BLaER1 treated with 17β-estradiol and CSF1 and Interleukin-3, amounts not matched to agents 10 nM and 100 nM (cell line): Measurements from ENCODE around the gene ATAD2B.
A peak's percentile ranks its signal among the peaks of the same experiment; 100 is the strongest.
"Not testable (repeated sequence)": the region's sequence is repeated elsewhere in the genome, so short reads cannot be mapped to it uniquely, and the experiment has no call there.

Experiments
- H3K27ac ChIP-seq, 11 experiments: shearing (Covaris generic); formaldehyde crosslinking; 2 replicates each; pipeline ENCODE4 v1.8.1; 2022
- H3K27me3 ChIP-seq, 11 experiments: shearing (Covaris generic); formaldehyde crosslinking; 2 replicates each; pipeline ENCODE4 v1.8.1; 2022
- H3K36me3 ChIP-seq, 11 experiments: shearing (Covaris generic); formaldehyde crosslinking; 2 replicates each; pipeline ENCODE4 v1.8.1; 2022
- H3K4me1 ChIP-seq, 10 experiments: shearing (Covaris generic); formaldehyde crosslinking; 2 replicates each; pipeline ENCODE4 v1.8.1; 2022
- H3K4me2 ChIP-seq, 11 experiments: shearing (Covaris generic); formaldehyde crosslinking; 2 replicates each; pipeline ENCODE4 v1.8.1; 2022
- H3K4me3 ChIP-seq, 10 experiments: shearing (Covaris generic); formaldehyde crosslinking; 2 replicates each; pipeline ENCODE4 v1.8.1; 2022
- H3K9ac ChIP-seq, 11 experiments: shearing (Covaris generic); formaldehyde crosslinking; 2 replicates each; pipeline ENCODE4 v1.8.1; 2022
- H3K9me3 ChIP-seq, 11 experiments: shearing (Covaris generic); formaldehyde crosslinking; replicated peaks in 1 of 11; 2 replicates each; pipeline ENCODE4 v1.8.1; 2022
- H4K20me1 ChIP-seq, 11 experiments: shearing (Covaris generic); formaldehyde crosslinking; 2 replicates each; pipeline ENCODE4 v1.8.1; 2022
- Cebpa-rat ChIP-seq, 11 experiments: shearing (Covaris generic); IDR thresholded peaks; 2 replicates each; pipeline ENCODE4 v1.8.1; 2022

ATAD2B gene

GRCh38 chr2:23801396-23801795 is 125.5 kb downstream of the ATAD2B start:
- no peaks in the 10 kb centered on the region for H4K20me1 ChIP-seq
- no peak overlapping the region for H3K27ac ChIP-seq
- no peaks in the 10 kb centered on the region for H3K27me3 ChIP-seq
- H3K4me1 ChIP-seq = no peaks in the 10 kb centered on the region
- H3K36me3 ChIP-seq = peaks cover 17 to 74% (median 28%) of the 10 kb centered on the region in 11 experiments; a peak in 18 of 22 replicates
- H3K9me3 ChIP-seq = no peaks in the 10 kb centered on the region
- no peak overlapping the region for H3K9ac ChIP-seq
- H3K4me2 ChIP-seq = no peak overlapping the region
- no peak overlapping the region for H3K4me3 ChIP-seq
- TF ChIP-seq Cebpa-rat (IDR thresholded peaks at IDR 0.05) = no peak

- H3K27me3 ChIP-seq = no peaks in the 10 kb centered on the region
- no peak overlapping the region for H3K4me2 ChIP-seq
- H3K4me1 ChIP-seq = peaks cover 0 to 12% (median 0%) of the 10 kb centered on the region in 10 experiments; a peak in 2 of 20 replicates
- no peak overlapping the region for H3K4me3 ChIP-seq
- TF ChIP-seq Cebpa-rat (IDR thresholded peaks at IDR 0.05) = no peak
- H3K9me3 ChIP-seq = no peaks in the 10 kb centered on the region
- H3K36me3 ChIP-seq = peaks cover 8 to 81% (median 45%) of the 10 kb centered on the region in 11 experiments; a peak in 21 of 22 replicates
- 0 out of 22 replicates have a peak, but pooled peaks cover 0 to 4% (median 0%) of the 10 kb centered on the region in 11 experiments for H4K20me1 ChIP-seq
- H3K9ac ChIP-seq = no peak overlapping the region
- no peak overlapping the region for H3K27ac ChIP-seq
Measured at GRCh38 chr2:23794234-23794633, 132.7 kb downstream of the ATAD2B start.

GRCh38 chr2:23793476-23793875 is 133.4 kb downstream of the ATAD2B start:
- Histone ChIP-seq H3K27ac (no peak overlapping the region), H3K4me3 (no peak overlapping the region), H3K4me1 (peaks cover 0 to 14% (median under 1%) of the 10 kb centered on the region in 10 experiments; a peak in 5 of 20 replicates), H4K20me1 (0 out of 22 replicates have a peak, but pooled peaks cover 0 to 4% (median 0%) of the 10 kb centered on the region in 11 experiments), H3K9me3 (no peaks in the 10 kb centered on the region), H3K27me3 (no peaks in the 10 kb centered on the region), H3K36me3 (peaks cover 4 to 76% (median 38%) of the 10 kb centered on the region in 11 experiments; a peak in 21 of 22 replicates), H3K4me2 (no peak overlapping the region), H3K9ac (no peak overlapping the region)
- TF ChIP-seq Cebpa-rat (IDR thresholded peaks at IDR 0.05) = no peak

GRCh38 chr2:23791030-23791429 is 135.9 kb downstream of the ATAD2B start:
- Histone ChIP-seq H3K4me2 (no peak overlapping the region), H3K36me3 (peaks cover 8 to 74% (median 35%) of the 10 kb centered on the region in 11 experiments), H3K27ac (no peak overlapping the region), H4K20me1 (0 out of 22 replicates have a peak, but pooled peaks cover 0 to 4% (median 0%) of the 10 kb centered on the region in 11 experiments), H3K4me1 (peaks cover 0 to 24% (median 7%) of the 10 kb centered on the region in 10 experiments; a peak in 13 of 20 replicates), H3K9ac (no peak overlapping the region), H3K9me3 (no peaks in the 10 kb centered on the region), H3K27me3 (no peaks in the 10 kb centered on the region), H3K4me3 (no peak overlapping the region)
- no peak for TF ChIP-seq Cebpa-rat (IDR thresholded peaks at IDR 0.05)

- no peak for TF ChIP-seq Cebpa-rat (IDR thresholded peaks at IDR 0.05)
- Histone ChIP-seq H4K20me1 (0 out of 22 replicates have a peak, but pooled peaks cover 0 to 1% (median 0%) of the 10 kb centered on the region in 11 experiments), H3K36me3 (peaks cover 22 to 80% (median 46%) of the 10 kb centered on the region in 11 experiments), H3K27me3 (no peaks in the 10 kb centered on the region), H3K4me2 (no peak overlapping the region), H3K27ac (no peak overlapping the region), H3K4me3 (no peak overlapping the region), H3K9me3 (no peaks in the 10 kb centered on the region), H3K9ac (no peak overlapping the region), H3K4me1 (peaks cover 0 to 21% (median 7%) of the 10 kb centered on the region in 10 experiments; a peak in 13 of 20 replicates)
Measured at GRCh38 chr2:23789012-23789411, 137.9 kb downstream of the ATAD2B start.

- H3K36me3 ChIP-seq = peaks cover 22 to 87% (median 49%) of the 10 kb centered on the region in 11 experiments
- no peak for TF ChIP-seq Cebpa-rat (IDR thresholded peaks at IDR 0.05)
- H3K9ac ChIP-seq = no peak overlapping the region
- no peaks in the 10 kb centered on the region for H4K20me1 ChIP-seq
- H3K4me1 ChIP-seq = peaks cover 0 to 12% (median 7%) of the 10 kb centered on the region in 10 experiments; a peak in 13 of 20 replicates
- H3K4me2 ChIP-seq = peak overlapping the region in 5 of 11 experiments; percentile 0 to 55 (median 5); a peak in 7 of 22 replicates
- no peaks in the 10 kb centered on the region for H3K9me3 ChIP-seq
- H3K27me3 ChIP-seq = no peaks in the 10 kb centered on the region
- no peak overlapping the region for H3K4me3 ChIP-seq
- H3K27ac ChIP-seq = no peak overlapping the region
Measured at GRCh38 chr2:23788100-23788499, 138.8 kb downstream of the ATAD2B start.

- Histone ChIP-seq H4K20me1 (no peaks in the 10 kb centered on the region), H3K27ac (no peak overlapping the region), H3K4me1 (peaks cover 0 to 11% (median 7%) of the 10 kb centered on the region in 10 experiments; a peak in 13 of 20 replicates), H3K27me3 (no peaks in the 10 kb centered on the region), H3K4me2 (no peak overlapping the region), H3K9me3 (no peaks in the 10 kb centered on the region), H3K4me3 (no peak overlapping the region), H3K9ac (no peak overlapping the region), H3K36me3 (peaks cover 41 to 91% (median 60%) of the 10 kb centered on the region in 11 experiments)
- no peak for TF ChIP-seq Cebpa-rat (IDR thresholded peaks at IDR 0.05)
Measured at GRCh38 chr2:23784971-23785370, 142.0 kb downstream of the ATAD2B start.

GRCh38 chr2:23782646-23783045 is 144.3 kb downstream of the ATAD2B start:
- H3K36me3 ChIP-seq = peaks cover 56 to 95% (median 72%) of the 10 kb centered on the region in 11 experiments
- no peak overlapping the region for H3K9ac ChIP-seq
- H3K27ac ChIP-seq = no peak overlapping the region
- no peaks in the 10 kb centered on the region for H3K9me3 ChIP-seq
- H3K4me2 ChIP-seq = no peak overlapping the region
- TF ChIP-seq Cebpa-rat (IDR thresholded peaks at IDR 0.05) = no peak
- no peak overlapping the region for H3K4me3 ChIP-seq
- H4K20me1 ChIP-seq = no peaks in the 10 kb centered on the region
- H3K27me3 ChIP-seq = no peaks in the 10 kb centered on the region
- H3K4me1 ChIP-seq = peaks cover 0 to 2% (median 0%) of the 10 kb centered on the region in 10 experiments; a peak in 6 of 20 replicates

GRCh38 chr2:23782126-23782525 is 144.8 kb downstream of the ATAD2B start:
- no peak overlapping the region for H3K4me2 ChIP-seq
- no peaks in the 10 kb centered on the region for H3K9me3 ChIP-seq
- no peak overlapping the region for H3K27ac ChIP-seq
- no peak overlapping the region for H3K4me3 ChIP-seq
- no peak for TF ChIP-seq Cebpa-rat (IDR thresholded peaks at IDR 0.05)
- peaks cover 60 to 97% (median 73%) of the 10 kb centered on the region in 11 experiments for H3K36me3 ChIP-seq
- H3K4me1 ChIP-seq = no peaks in the 10 kb centered on the region
- no peaks in the 10 kb centered on the region for H4K20me1 ChIP-seq
- no peak overlapping the region for H3K9ac ChIP-seq
- H3K27me3 ChIP-seq = no peaks in the 10 kb centered on the region

- H3K4me3 ChIP-seq, H3K4me2 ChIP-seq, H4K20me1 ChIP-seq, H3K27ac ChIP-seq, H3K4me1 ChIP-seq, H3K9me3 ChIP-seq, H3K27me3 ChIP-seq, H3K9ac ChIP-seq: not testable (repeated sequence)
- peaks cover 63 to 97% (median 74%) of the 10 kb centered on the region in 11 experiments for H3K36me3 ChIP-seq
Measured at GRCh38 chr2:23780465-23780864, 146.5 kb downstream of the ATAD2B start.
